ENCODE results near the gene DNM2.
"Not testable (repeated sequence)": the region's sequence is repeated elsewhere in the genome, so short reads cannot be mapped to it uniquely, and the experiment has no call there.

DNM2 gene

GRCh38 chr19:10723591-10723990 is 5.7 kb downstream of the DNM2 start:
- in situ Hi-C loops (cut with MboI; ENCODE audit: low sequenced_read_pairs): no loop called here

- in situ Hi-C loops (cut with MboI; ENCODE audit: low sequenced_read_pairs): no loop called here
Measured at GRCh38 chr19:10724573-10725071, 6.7 kb downstream of the DNM2 start.

GRCh38 chr19:10725415-10725814 is 7.5 kb downstream of the DNM2 start:
- in situ Hi-C loops (cut with MboI; ENCODE audit: low sequenced_read_pairs): no loop called here

- in situ Hi-C loops (cut with MboI; ENCODE audit: low sequenced_read_pairs): no loop called here
Measured at GRCh38 chr19:10726268-10726667, 8.4 kb downstream of the DNM2 start.

GRCh38 chr19:10727685-10728201 is 9.9 kb downstream of the DNM2 start:
- in situ Hi-C loops (cut with MboI; ENCODE audit: low sequenced_read_pairs): no loop called here

GRCh38 chr19:10729411-10729810 is 11.5 kb downstream of the DNM2 start:
- in situ Hi-C loops (cut with MboI; ENCODE audit: low sequenced_read_pairs): no loop called here

GRCh38 chr19:10730932-10731331 is 13.1 kb downstream of the DNM2 start:
- in situ Hi-C loops (cut with MboI; ENCODE audit: low sequenced_read_pairs): no loop called here

- in situ Hi-C loops (cut with MboI; ENCODE audit: low sequenced_read_pairs): no loop called here
Measured at GRCh38 chr19:10735741-10736140, 17.9 kb downstream of the DNM2 start.

GRCh38 chr19:10736189-10736588 is 18.3 kb downstream of the DNM2 start:
- in situ Hi-C loops (cut with MboI; ENCODE audit: low sequenced_read_pairs): no loop called here

GRCh38 chr19:10736916-10737551 is 19.2 kb downstream of the DNM2 start:
- in situ Hi-C loops (cut with MboI; ENCODE audit: low sequenced_read_pairs): no loop called here

GRCh38 chr19:10737722-10738121 is 19.8 kb downstream of the DNM2 start:
- in situ Hi-C loops (cut with MboI; ENCODE audit: low sequenced_read_pairs): no loop called here

GRCh38 chr19:10740798-10741197 is 22.9 kb downstream of the DNM2 start:
- in situ Hi-C loops (cut with MboI; ENCODE audit: low sequenced_read_pairs): no loop called here

GRCh38 chr19:10742476-10742875 is 24.6 kb downstream of the DNM2 start:
- in situ Hi-C loops (cut with MboI; ENCODE audit: low sequenced_read_pairs): no loop called here

- in situ Hi-C loops (cut with MboI; ENCODE audit: low sequenced_read_pairs): no loop called here
Measured at GRCh38 chr19:10744253-10744798, 26.4 kb downstream of the DNM2 start.

GRCh38 chr19:10744801-10745293 is 27.0 kb downstream of the DNM2 start:
- in situ Hi-C loops (cut with MboI; ENCODE audit: low sequenced_read_pairs): no loop called here

- in situ Hi-C loops (cut with MboI; ENCODE audit: low sequenced_read_pairs): not testable (repeated sequence)
Measured at GRCh38 chr19:10746437-10746836, 28.6 kb downstream of the DNM2 start.

GRCh38 chr19:10747271-10747670 is 29.4 kb downstream of the DNM2 start:
- in situ Hi-C loops (cut with MboI; ENCODE audit: low sequenced_read_pairs): no loop called here

- in situ Hi-C loops (cut with MboI; ENCODE audit: low sequenced_read_pairs): no loop called here
Measured at GRCh38 chr19:10747674-10748073, 29.8 kb downstream of the DNM2 start.

- in situ Hi-C loops (cut with MboI; ENCODE audit: low sequenced_read_pairs): no loop called here
Measured at GRCh38 chr19:10748195-10748926, 30.5 kb downstream of the DNM2 start.

- in situ Hi-C loops (cut with MboI; ENCODE audit: low sequenced_read_pairs): no loop called here
Measured at GRCh38 chr19:10748927-10749434, 31.1 kb downstream of the DNM2 start.

Measured in HL-60/S4 (cell line).